Caco-2 (cell line): Measurements from ENCODE around the gene STK26. TPM values are rescaled to one million over a fixed set of nuclear protein-coding genes. Genes with fewer than 3 reads are reported as not detected.

Experiments used
- BruUV-seq: library from RNA; stranded (reverse); fragments of 400-500 nt; replicated peaks from 2 replicates; lab custom pipeline; 2021; lab: Mats Ljungman, UMichigan
- CTCF ChIA-PET: fragments of 300-600 bp; sonication (Branson Sonifier 250); formaldehyde crosslinking; loops from one replicate; lab custom pipeline; 2022; ENCODE audit warnings: antibody characterized with exemption; lab: Charles Lee
- POLR2A ChIA-PET: fragments of 300-600 bp; sonication (Branson Sonifier 250); formaldehyde crosslinking; loops from one replicate; lab custom pipeline; 2022; ENCODE audit warnings: antibody characterized with exemption; lab: Charles Lee
- DNase-seq, 2 experiments: peaks; one replicate each; pipeline versions ENCODE4 v3.0.0 to v3.0.0-alpha.2; 2020 to 2022
- H3K27me3 ChIP-seq: replicated peaks from 2 replicates; pipeline ENCODE4 v1.6.0; 2011; ENCODE audit warnings: low read length; ENCODE audit not compliant: control insufficient read depth, insufficient read depth
- H3K36me3 ChIP-seq: 2 replicates; pipeline ENCODE4 v1.5.1; 2011; ENCODE audit warnings: low read length; ENCODE audit not compliant: control insufficient read depth, insufficient read depth
- H3K4me1 ChIP-seq: fragments of 250-450 bp; sonication (Bioruptor Pico); 2 replicates; pipeline ENCODE4 v1.5.1; 2020; ENCODE audit warnings: mild to moderate bottlenecking
- H3K4me3 ChIP-seq: 2 replicates; pipeline ENCODE4 v1.5.1; 2011; ENCODE audit warnings: low read depth, mild to moderate bottlenecking, control low read depth, low read length
- H3K9me3 ChIP-seq: fragments of 250-450 bp; sonication (Bioruptor Pico); 2 replicates; pipeline ENCODE4 v1.5.1; 2020; ENCODE audit warnings: mild to moderate bottlenecking, moderate library complexity
- H3K27ac Mint-ChIP-seq: one replicate; pipeline ENCODE4 v1.8.0; 2022; ENCODE audit warnings: mixed read lengths; ENCODE audit not compliant: unreplicated experiment
- H3K27me3 Mint-ChIP-seq: one replicate; pipeline ENCODE4 v1.8.0; 2022; ENCODE audit warnings: mixed read lengths; ENCODE audit not compliant: insufficient read depth, unreplicated experiment
- H3K36me3 Mint-ChIP-seq: one replicate; pipeline ENCODE4 v1.8.0; 2022; ENCODE audit warnings: mild to moderate bottlenecking, mixed read lengths; ENCODE audit not compliant: insufficient read depth, unreplicated experiment
- H3K4me1 Mint-ChIP-seq: one replicate; pipeline ENCODE4 v1.8.0; 2022; ENCODE audit warnings: low read depth, mixed read lengths; ENCODE audit not compliant: unreplicated experiment
- H3K4me3 Mint-ChIP-seq: one replicate; pipeline ENCODE4 v1.8.0; 2022; ENCODE audit warnings: mild to moderate bottlenecking, moderate library complexity, mixed read lengths; ENCODE audit not compliant: unreplicated experiment
- H3K9me3 Mint-ChIP-seq: one replicate; pipeline ENCODE4 v1.8.0; 2022; ENCODE audit warnings: mixed read lengths; ENCODE audit not compliant: unreplicated experiment
- intact Hi-C: fragments of 100-400 bp; cut with micrococcal nuclease; formaldehyde crosslinking; loops from one replicate; pipeline ENCODE4 v1.10.0; 2022; ENCODE audit not compliant: unreplicated experiment
- total RNA-seq: library from RNA; stranded (reverse); gene quantifications from 2 replicates; pipeline ENCODE4 v1.2.3, GENCODE V29; 2022
- TF ChIP-seq, protein P1 (sequence below), 2 experiments: fragments of 200-600 bp in 1 of 2; IDR thresholded peaks; 1 replicate in 1 of 2; 2 replicates in 1 of 2; pipeline versions ENCODE4 v1.5.1 to v1.8.0; 2011 to 2022; ENCODE audit warnings: antibody characterized with exemption in 1 of 2, control low read depth in 1 of 2, inconsistent platforms in 1 of 2, low read depth in 1 of 2, low read length in 1 of 2, mild to moderate bottlenecking in 1 of 2, moderate library complexity in 1 of 2; ENCODE audit not compliant: insufficient read depth in 1 of 2, severe bottlenecking in 1 of 2, unreplicated experiment in 1 of 2

Gene STK26
- total RNA-seq, 1 experiment from 2014 or later: 37.1 TPM

DNA sequence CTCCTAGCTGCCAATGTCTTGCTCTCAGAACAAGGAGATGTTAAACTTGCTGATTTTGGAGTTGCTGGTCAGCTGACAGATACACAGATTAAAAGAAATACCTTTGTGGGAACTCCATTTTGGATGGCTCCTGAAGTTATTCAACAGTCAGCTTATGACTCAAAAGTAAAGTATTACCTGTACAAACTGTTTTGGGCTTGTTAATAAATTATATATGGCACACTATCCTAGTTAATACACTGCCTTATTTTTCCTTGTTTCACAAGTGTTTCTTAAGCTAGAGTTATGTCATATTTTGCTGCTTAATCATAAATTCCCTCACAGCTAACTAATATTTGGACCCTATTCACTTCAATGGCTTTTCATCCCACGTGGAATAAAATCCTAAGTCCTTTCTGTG, 45.3 kb downstream of the STK26 start:
- no peaks in the 10 kb centered on the region for H3K27me3 Mint-ChIP-seq
- Histone ChIP-seq H3K27me3 (no peaks in the 10 kb centered on the region), H3K4me3 (no peak overlapping the region), H3K36me3 (no peaks in the 10 kb centered on the region), H3K4me1 (no peaks in the 10 kb centered on the region), H3K9me3 (no peaks in the 10 kb centered on the region)
- BruUV-seq: no TSS peak
- H3K36me3 Mint-ChIP-seq: no peaks in the 10 kb centered on the region
- no peaks in the 10 kb centered on the region for H3K9me3 Mint-ChIP-seq
- intact Hi-C loops: no loop called here
- no peak for DNase-seq
- no peak overlapping the region for H3K27ac Mint-ChIP-seq
- POLR2A ChIA-PET: no interaction called here
- CTCF ChIA-PET: no interaction called here
- TF ChIP-seq, protein P1, sequence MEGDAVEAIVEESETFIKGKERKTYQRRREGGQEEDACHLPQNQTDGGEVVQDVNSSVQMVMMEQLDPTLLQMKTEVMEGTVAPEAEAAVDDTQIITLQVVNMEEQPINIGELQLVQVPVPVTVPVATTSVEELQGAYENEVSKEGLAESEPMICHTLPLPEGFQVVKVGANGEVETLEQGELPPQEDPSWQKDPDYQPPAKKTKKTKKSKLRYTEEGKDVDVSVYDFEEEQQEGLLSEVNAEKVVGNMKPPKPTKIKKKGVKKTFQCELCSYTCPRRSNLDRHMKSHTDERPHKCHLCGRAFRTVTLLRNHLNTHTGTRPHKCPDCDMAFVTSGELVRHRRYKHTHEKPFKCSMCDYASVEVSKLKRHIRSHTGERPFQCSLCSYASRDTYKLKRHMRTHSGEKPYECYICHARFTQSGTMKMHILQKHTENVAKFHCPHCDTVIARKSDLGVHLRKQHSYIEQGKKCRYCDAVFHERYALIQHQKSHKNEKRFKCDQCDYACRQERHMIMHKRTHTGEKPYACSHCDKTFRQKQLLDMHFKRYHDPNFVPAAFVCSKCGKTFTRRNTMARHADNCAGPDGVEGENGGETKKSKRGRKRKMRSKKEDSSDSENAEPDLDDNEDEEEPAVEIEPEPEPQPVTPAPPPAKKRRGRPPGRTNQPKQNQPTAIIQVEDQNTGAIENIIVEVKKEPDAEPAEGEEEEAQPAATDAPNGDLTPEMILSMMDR (IDR thresholded peaks at IDR 0.05; ENCODE audit: insufficient read depth in 1 of 2, low read depth in 1 of 2, low read length in 1 of 2, severe bottlenecking in 1 of 2, unreplicated experiment in 1 of 2): no peak
- no peak overlapping the region for H3K4me3 Mint-ChIP-seq
- H3K4me1 Mint-ChIP-seq: no peaks in the 10 kb centered on the region

DNA sequence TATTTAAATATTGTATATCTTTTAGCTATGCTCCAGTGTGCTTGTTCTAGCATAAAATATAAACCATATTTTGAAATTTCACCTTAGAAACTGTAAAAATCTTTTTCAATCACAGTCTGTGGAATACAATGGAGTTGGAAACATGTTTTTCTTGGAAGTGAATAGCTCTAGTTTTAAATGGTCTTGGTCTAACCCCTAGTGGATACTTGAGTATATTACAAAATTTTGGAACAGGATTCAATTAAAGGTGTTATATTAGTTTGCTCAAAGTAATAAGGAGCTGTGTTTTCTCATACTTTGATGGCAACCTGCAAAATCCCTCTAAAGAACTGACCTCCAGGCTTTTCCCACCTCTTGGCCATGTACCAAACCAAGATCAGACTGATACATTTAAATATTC, 48.2 kb downstream of the STK26 start:
- no peaks in the 10 kb centered on the region for H3K27me3 Mint-ChIP-seq
- Histone ChIP-seq H3K4me1 (no peaks in the 10 kb centered on the region), H3K36me3 (no peaks in the 10 kb centered on the region), H3K27me3 (no peaks in the 10 kb centered on the region), H3K4me3 (no peak overlapping the region), H3K9me3 (no peaks in the 10 kb centered on the region)
- H3K4me3 Mint-ChIP-seq: no peak overlapping the region
- no peak overlapping the region for H3K27ac Mint-ChIP-seq
- ChIA-PET POLR2A (interaction anchor here (0.5 kb wide), 1 partner anchor 229 kb away, joined by 3 read pairs; no protein-coding TSS in a partner anchor), CTCF (interaction anchor here (0.9 to 1.6 kb wide), 8 partner anchors 15 to 243 kb away, joined by 3 to 14 read pairs (median 4); partner anchors contain the start of genes RAP2C and STK26)
- DNase-seq: no peak
- H3K36me3 Mint-ChIP-seq: no peaks in the 10 kb centered on the region
- intact Hi-C loops: loop anchor here (1.0 to 2.0 kb wide), 2 partner anchors 48 to 230 kb away; partner anchors contain the start of gene STK26
- no TSS peak for BruUV-seq
- H3K9me3 Mint-ChIP-seq: no peaks in the 10 kb centered on the region
- TF ChIP-seq, protein P1 (IDR thresholded peaks at IDR 0.05; ENCODE audit: insufficient read depth in 1 of 2, low read depth in 1 of 2, low read length in 1 of 2, severe bottlenecking in 1 of 2, unreplicated experiment in 1 of 2): peak in 1 of 2 experiments; percentile 12
- H3K4me1 Mint-ChIP-seq: no peaks in the 10 kb centered on the region

DNA sequence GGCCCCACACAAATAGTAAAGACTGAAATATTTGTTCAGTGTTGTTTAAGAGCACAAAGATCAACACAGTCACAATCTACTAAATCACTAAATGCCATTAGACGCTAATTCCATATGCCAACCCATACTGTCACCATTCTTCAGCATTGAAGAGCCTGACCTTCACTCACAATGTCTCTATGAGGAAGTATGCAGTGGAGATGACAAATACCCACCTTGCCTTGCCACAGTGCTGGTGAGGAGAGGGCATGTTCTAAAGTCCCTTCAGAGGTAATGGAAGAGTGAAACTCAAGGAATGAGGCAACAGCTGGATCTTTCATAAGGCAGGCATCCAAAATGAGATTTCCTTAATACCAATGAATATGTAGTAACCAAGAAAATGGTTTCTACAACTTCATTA, 54.3 kb downstream of the STK26 start:
- no peak overlapping the region for H3K27ac Mint-ChIP-seq
- H3K36me3 Mint-ChIP-seq: no peaks in the 10 kb centered on the region
- DNase-seq: no peak
- no peaks in the 10 kb centered on the region for H3K27me3 Mint-ChIP-seq
- Histone ChIP-seq H3K36me3 (no peaks in the 10 kb centered on the region), H3K4me3 (no peak overlapping the region), H3K9me3 (no peaks in the 10 kb centered on the region), H3K4me1 (peaks cover 13% of the 10 kb centered on the region), H3K27me3 (no peaks in the 10 kb centered on the region)
- no peaks in the 10 kb centered on the region for H3K9me3 Mint-ChIP-seq
- H3K4me1 Mint-ChIP-seq: peaks cover 19% of the 10 kb centered on the region
- no peak overlapping the region for H3K4me3 Mint-ChIP-seq
- CTCF ChIA-PET: interaction anchor here (1.3 kb wide), 2 partner anchors 15 to 250 kb away, joined by 3 to 5 read pairs; no protein-coding TSS in a partner anchor
- POLR2A ChIA-PET: no interaction called here
- intact Hi-C loops: no loop called here
- BruUV-seq: no TSS peak
- TF ChIP-seq, protein P1 (IDR thresholded peaks at IDR 0.05; ENCODE audit: insufficient read depth in 1 of 2, low read depth in 1 of 2, low read length in 1 of 2, severe bottlenecking in 1 of 2, unreplicated experiment in 1 of 2): no peak
